Measurements from ENCODE around the gene FAM193A.
"Not testable (repeated sequence)": the region's sequence is repeated elsewhere in the genome, so short reads cannot be mapped to it uniquely, and the experiment has no call there.

Gene FAM193A

GRCh38 chr4:2757426-2757825 lies 221.0 kb downstream of the FAM193A start:
- FAIRE-seq, result no peak
- no peak for TF ChIP-seq POLR2A (IDR thresholded peaks at IDR 0.05; ENCODE audit: low read depth, low read length)
- no peak for DNase-seq (ENCODE audit: insufficient read length, low spot score)

- no peak for DNase-seq (ENCODE audit: insufficient read length, low spot score)
- no peak for FAIRE-seq
- TF ChIP-seq POLR2A (IDR thresholded peaks at IDR 0.05; ENCODE audit: low read depth, low read length), result no peak
These were observed 224.8 kb downstream of the FAM193A start for GRCh38 chr4:2761035-2761923.

GRCh38 chr4:2762048-2762447 lies 225.6 kb downstream of the FAM193A start:
- no peak for FAIRE-seq
- no peak for TF ChIP-seq POLR2A (IDR thresholded peaks at IDR 0.05; ENCODE audit: low read depth, low read length)
- DNase-seq (ENCODE audit: insufficient read length, low spot score), result no peak

GRCh38 chr4:2762486-2763370 lies 226.3 kb downstream of the FAM193A start:
- DNase-seq (ENCODE audit: insufficient read length, low spot score); FAIRE-seq: not testable (repeated sequence)

- FAIRE-seq, result no peak
- no peak for TF ChIP-seq POLR2A (IDR thresholded peaks at IDR 0.05; ENCODE audit: low read depth, low read length)
- no peak for DNase-seq (ENCODE audit: insufficient read length, low spot score)
These were observed 227.1 kb downstream of the FAM193A start for GRCh38 chr4:2763511-2763967.

GRCh38 chr4:2765832-2766526 lies 229.5 kb downstream of the FAM193A start:
- FAIRE-seq, result no peak
- TF ChIP-seq POLR2A (IDR thresholded peaks at IDR 0.05; ENCODE audit: low read depth, low read length), result no peak
- DNase-seq (ENCODE audit: insufficient read length, low spot score), result no peak

GRCh38 chr4:2767046-2767704 lies 230.7 kb downstream of the FAM193A start:
- DNase-seq (ENCODE audit: insufficient read length, low spot score) (no peak), FAIRE-seq (no peak)
- TF ChIP-seq POLR2A (IDR thresholded peaks at IDR 0.05; ENCODE audit: low read depth, low read length), result no peak

- DNase-seq (ENCODE audit: insufficient read length, low spot score) (no peak), FAIRE-seq (no peak)
- no peak for TF ChIP-seq POLR2A (IDR thresholded peaks at IDR 0.05; ENCODE audit: low read depth, low read length)
These were observed 231.2 kb downstream of the FAM193A start for GRCh38 chr4:2767705-2768074.

- FAIRE-seq (no peak), DNase-seq (ENCODE audit: insufficient read length, low spot score) (no peak)
- no peak for TF ChIP-seq POLR2A (IDR thresholded peaks at IDR 0.05; ENCODE audit: low read depth, low read length)
These were observed 231.7 kb downstream of the FAM193A start for GRCh38 chr4:2768124-2768523.

GRCh38 chr4:2768921-2769336 lies 232.5 kb downstream of the FAM193A start:
- FAIRE-seq, result no peak
- no peak for TF ChIP-seq POLR2A (IDR thresholded peaks at IDR 0.05; ENCODE audit: low read depth, low read length)
- DNase-seq (ENCODE audit: insufficient read length, low spot score), result no peak

GRCh38 chr4:2771264-2771663 lies 234.8 kb downstream of the FAM193A start:
- FAIRE-seq (no peak), DNase-seq (ENCODE audit: insufficient read length, low spot score) (no peak)
- no peak for TF ChIP-seq POLR2A (IDR thresholded peaks at IDR 0.05; ENCODE audit: low read depth, low read length)

- not testable (repeated sequence) for DNase-seq (ENCODE audit: insufficient read length, low spot score); FAIRE-seq
These were observed 244.2 kb downstream of the FAM193A start for GRCh38 chr4:2780643-2781042.

- FAIRE-seq, result no peak
- no peak for DNase-seq (ENCODE audit: insufficient read length, low spot score)
- no peak for TF ChIP-seq POLR2A (IDR thresholded peaks at IDR 0.05; ENCODE audit: low read depth, low read length)
These were observed 245.5 kb downstream of the FAM193A start for GRCh38 chr4:2781911-2782310.

Data from H54 (cell line).